ENCODE results near the gene RAPGEF5.

Gene RAPGEF5

DNA sequence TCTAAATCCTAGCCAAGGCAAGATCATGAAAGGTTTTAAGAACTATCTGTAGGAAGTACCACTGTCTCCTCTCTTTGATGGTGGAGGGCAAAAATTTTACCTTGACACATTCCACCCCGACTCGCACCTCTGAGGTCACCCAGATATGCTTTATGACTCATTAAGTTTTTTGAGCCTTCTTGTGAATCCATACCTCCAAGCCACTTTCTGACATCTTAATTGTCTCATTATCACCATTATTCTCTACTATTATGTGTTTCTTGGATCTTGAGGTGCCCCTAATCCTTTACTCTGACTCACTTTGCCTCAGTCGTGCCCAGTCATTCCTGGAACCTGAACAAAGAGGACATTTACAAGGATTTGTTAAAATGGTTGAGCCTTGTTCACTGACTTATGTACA is 146.6 kb downstream of the RAPGEF5 start:
- peak overlapping the region; percentile 94 for H3K27ac ChIP-seq
- H3K4me3 ChIP-seq (ENCODE audit: low read depth, low read length): no peak overlapping the region
- H3K4me1 ChIP-seq: peaks cover 63% of the 10 kb centered on the region

DNA sequence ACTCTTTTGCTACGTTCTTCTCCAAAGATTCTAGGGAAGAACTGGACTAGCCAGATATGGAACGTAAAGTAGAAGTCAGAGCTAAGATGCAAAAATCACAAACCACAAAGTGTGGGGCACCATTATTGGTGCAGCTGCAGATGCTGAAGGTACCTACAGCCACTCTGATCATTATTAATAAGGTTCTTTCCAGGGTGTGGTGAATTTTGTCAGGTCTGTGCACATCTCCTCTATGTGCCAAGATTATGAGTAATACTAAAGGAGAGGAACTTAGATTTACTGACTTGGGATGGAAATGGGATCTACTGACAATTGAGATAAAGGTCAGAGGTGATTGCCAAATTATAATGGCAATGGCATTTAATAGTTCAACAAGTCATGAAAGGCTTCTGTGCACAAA is 148.2 kb downstream of the RAPGEF5 start:
- Histone ChIP-seq H3K79me2 (peaks cover 51% of the 10 kb centered on the region), H3K36me3 (ENCODE audit: control insufficient read depth, insufficient read depth, low read length) (no peaks in the 10 kb centered on the region), H3K9ac (no peak overlapping the region), H3K4me2 (ENCODE audit: low read length) (no peak overlapping the region), H3K4me1 (peaks cover 70% of the 10 kb centered on the region), H3K27me3 (ENCODE audit: control insufficient read depth, insufficient read depth, low read length) (no peaks in the 10 kb centered on the region), H3K4me3 (ENCODE audit: low read depth, low read length) (no peak overlapping the region), H2AFZ (no peak overlapping the region), H3K9me3 (ENCODE audit: control insufficient read depth, low read length) (no peaks in the 10 kb centered on the region), H3K27ac (peak overlapping the region; percentile 94)
- TF ChIP-seq, protein P1, sequence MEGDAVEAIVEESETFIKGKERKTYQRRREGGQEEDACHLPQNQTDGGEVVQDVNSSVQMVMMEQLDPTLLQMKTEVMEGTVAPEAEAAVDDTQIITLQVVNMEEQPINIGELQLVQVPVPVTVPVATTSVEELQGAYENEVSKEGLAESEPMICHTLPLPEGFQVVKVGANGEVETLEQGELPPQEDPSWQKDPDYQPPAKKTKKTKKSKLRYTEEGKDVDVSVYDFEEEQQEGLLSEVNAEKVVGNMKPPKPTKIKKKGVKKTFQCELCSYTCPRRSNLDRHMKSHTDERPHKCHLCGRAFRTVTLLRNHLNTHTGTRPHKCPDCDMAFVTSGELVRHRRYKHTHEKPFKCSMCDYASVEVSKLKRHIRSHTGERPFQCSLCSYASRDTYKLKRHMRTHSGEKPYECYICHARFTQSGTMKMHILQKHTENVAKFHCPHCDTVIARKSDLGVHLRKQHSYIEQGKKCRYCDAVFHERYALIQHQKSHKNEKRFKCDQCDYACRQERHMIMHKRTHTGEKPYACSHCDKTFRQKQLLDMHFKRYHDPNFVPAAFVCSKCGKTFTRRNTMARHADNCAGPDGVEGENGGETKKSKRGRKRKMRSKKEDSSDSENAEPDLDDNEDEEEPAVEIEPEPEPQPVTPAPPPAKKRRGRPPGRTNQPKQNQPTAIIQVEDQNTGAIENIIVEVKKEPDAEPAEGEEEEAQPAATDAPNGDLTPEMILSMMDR (IDR thresholded peaks at IDR 0.05): no peak

More for the DNA sequence above, 146.6 kb downstream of the RAPGEF5 start:
- H2AFZ ChIP-seq: no peak overlapping the region
- no peaks in the 10 kb centered on the region for H3K9me3 ChIP-seq (ENCODE audit: control insufficient read depth, low read length)
- H3K79me2 ChIP-seq: peaks cover 65% of the 10 kb centered on the region
- H3K9ac ChIP-seq: no peak overlapping the region
- H3K4me2 ChIP-seq (ENCODE audit: low read length): no peak overlapping the region
- H3K36me3 ChIP-seq (ENCODE audit: control insufficient read depth, insufficient read depth, low read length): no peaks in the 10 kb centered on the region
- H3K27me3 ChIP-seq (ENCODE audit: control insufficient read depth, insufficient read depth, low read length): no peaks in the 10 kb centered on the region
- TF ChIP-seq, protein P1 (IDR thresholded peaks at IDR 0.05): no peak

DNA sequence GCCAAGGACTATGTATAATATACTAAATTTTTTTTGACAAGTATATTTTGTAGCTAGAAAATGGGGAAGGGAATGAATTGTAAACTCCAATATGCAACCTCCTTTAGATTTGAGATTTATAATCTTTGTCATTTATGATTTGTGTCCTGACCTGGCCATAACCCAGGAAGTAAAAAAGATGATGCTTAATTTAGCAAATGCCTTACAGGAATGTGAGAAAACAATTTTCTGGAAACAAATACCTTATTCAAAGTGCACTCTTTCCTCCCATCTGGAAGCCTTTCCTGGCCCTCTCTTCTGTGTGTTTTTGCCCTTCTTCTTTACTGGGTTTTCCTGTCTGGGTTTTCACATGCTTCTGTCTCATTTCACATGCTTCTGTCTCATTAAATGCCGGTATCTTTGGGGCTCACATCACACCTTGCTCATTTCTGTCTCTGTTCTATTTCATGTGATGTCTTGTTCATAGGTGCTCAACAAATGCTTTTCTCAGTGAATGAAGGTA is 149.2 kb downstream of the RAPGEF5 start:
- H3K4me2 ChIP-seq (ENCODE audit: low read length): no peak overlapping the region
- H3K4me3 ChIP-seq (ENCODE audit: low read depth, low read length): no peak overlapping the region
- H3K36me3 ChIP-seq (ENCODE audit: control insufficient read depth, insufficient read depth, low read length): no peaks in the 10 kb centered on the region
- no peaks in the 10 kb centered on the region for H3K27me3 ChIP-seq (ENCODE audit: control insufficient read depth, insufficient read depth, low read length)
- H3K79me2 ChIP-seq: peaks cover 58% of the 10 kb centered on the region
- H3K9me3 ChIP-seq (ENCODE audit: control insufficient read depth, low read length): no peaks in the 10 kb centered on the region
- TF ChIP-seq, protein P1 (IDR thresholded peaks at IDR 0.05): no peak
- peaks cover 72% of the 10 kb centered on the region for H3K4me1 ChIP-seq
- peak overlapping the region; percentile 94 for H3K27ac ChIP-seq
- H2AFZ ChIP-seq: no peak overlapping the region
- H3K9ac ChIP-seq: no peak overlapping the region

DNA sequence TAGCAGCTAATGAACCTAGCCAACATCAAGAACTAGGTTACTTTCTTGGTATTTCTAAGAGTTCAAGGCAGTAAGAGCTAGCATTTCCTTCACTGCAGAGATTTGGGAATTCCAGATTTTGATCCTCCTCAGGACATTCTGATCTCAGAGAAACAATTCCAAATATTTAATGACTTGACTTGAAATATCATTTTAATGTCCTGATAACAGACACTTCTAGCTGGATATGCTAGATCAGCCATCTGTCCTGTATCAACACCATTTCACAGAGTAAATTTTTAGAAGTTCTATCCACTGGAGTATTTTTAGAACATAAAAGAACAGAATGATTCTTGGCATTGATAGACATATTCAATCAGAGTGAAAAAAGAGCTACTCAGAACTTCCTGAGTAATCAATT is 151.3 kb downstream of the RAPGEF5 start:
- peaks cover 77% of the 10 kb centered on the region for H3K4me1 ChIP-seq
- H3K9ac ChIP-seq: no peak overlapping the region
- no peak overlapping the region for H2AFZ ChIP-seq
- H3K4me2 ChIP-seq (ENCODE audit: low read length): no peak overlapping the region
- H3K36me3 ChIP-seq (ENCODE audit: control insufficient read depth, insufficient read depth, low read length): no peaks in the 10 kb centered on the region
- peak overlapping the region; percentile 94 for H3K27ac ChIP-seq
- H3K79me2 ChIP-seq: peaks cover 42% of the 10 kb centered on the region
- no peaks in the 10 kb centered on the region for H3K27me3 ChIP-seq (ENCODE audit: control insufficient read depth, insufficient read depth, low read length)
- no peaks in the 10 kb centered on the region for H3K9me3 ChIP-seq (ENCODE audit: control insufficient read depth, low read length)
- TF ChIP-seq, protein P1 (IDR thresholded peaks at IDR 0.05): no peak
- H3K4me3 ChIP-seq (ENCODE audit: low read depth, low read length): no peak overlapping the region

DNA sequence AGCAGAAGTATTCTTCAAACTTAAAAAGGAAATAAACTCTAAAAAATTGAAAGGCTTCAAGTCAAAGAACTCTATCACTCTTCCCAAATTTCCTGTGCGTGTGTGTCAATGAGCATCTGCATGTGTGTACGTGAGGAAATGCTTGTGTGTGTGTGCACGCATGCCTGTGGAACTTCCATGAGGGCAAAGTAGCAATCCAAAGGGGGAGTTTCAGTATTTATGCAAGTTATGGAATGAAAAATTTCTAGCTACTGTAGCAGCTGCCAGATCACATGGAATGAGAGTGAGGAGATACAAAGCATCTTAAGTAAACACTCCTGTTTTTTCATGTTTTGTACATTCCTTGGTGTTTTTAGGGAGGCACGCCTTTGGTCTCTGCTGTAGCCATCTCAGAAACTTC is 152.6 kb downstream of the RAPGEF5 start:
- no peaks in the 10 kb centered on the region for H3K27me3 ChIP-seq (ENCODE audit: control insufficient read depth, insufficient read depth, low read length)
- TF ChIP-seq, protein P1 (IDR thresholded peaks at IDR 0.05): no peak
- peaks cover 30% of the 10 kb centered on the region for H3K79me2 ChIP-seq
- peak overlapping the region; percentile 94 for H3K27ac ChIP-seq
- no peak overlapping the region for H3K4me3 ChIP-seq (ENCODE audit: low read depth, low read length)
- H3K4me2 ChIP-seq (ENCODE audit: low read length): no peak overlapping the region
- H2AFZ ChIP-seq: no peak overlapping the region
- H3K9ac ChIP-seq: no peak overlapping the region
- no peaks in the 10 kb centered on the region for H3K9me3 ChIP-seq (ENCODE audit: control insufficient read depth, low read length)
- no peaks in the 10 kb centered on the region for H3K36me3 ChIP-seq (ENCODE audit: control insufficient read depth, insufficient read depth, low read length)
- H3K4me1 ChIP-seq: peaks cover 70% of the 10 kb centered on the region

All from parathyroid adenoma (tissue), 2 donors.